HCT116 (cell line): ENCODE results near the gene IFITM1. TPM values are rescaled to one million over a fixed set of nuclear protein-coding genes. Genes with fewer than 3 reads are reported as not detected.

ENCODE experiments used
- ATAC-seq: fragments of 200-7000 bp; cut with Tn5 transposase; 2 replicates; pipeline ENCODE4 v1.9.1; 2020; ENCODE audit warnings: mild to moderate bottlenecking, moderate library complexity
- BruUV-seq: library from RNA; stranded (reverse); fragments of 400-500 nt; replicated peaks from 2 replicates; lab custom pipeline; 2021; lab: Mats Ljungman, UMichigan
- CTCF ChIA-PET: fragments of 300-600 bp; sonication (Branson Sonifier 250); formaldehyde crosslinking; loops from one replicate; lab custom pipeline; 2021; ENCODE audit warnings: antibody characterized with exemption; lab: Charles Lee
- POLR2A ChIA-PET: fragments of 300-600, 350-600 bp; sonication (Branson Sonifier 250); formaldehyde crosslinking; loops from one replicate; lab custom pipeline; 2021; ENCODE audit warnings: antibody characterized with exemption; lab: Charles Lee
- RAD21 ChIA-PET, 2 experiments: fragments of 300-600 bp; sonication (Branson Sonifier 250); formaldehyde crosslinking; loops; one replicate each; lab custom pipeline; 2023; ENCODE audit warnings: low total read pairs in 2 of 2; ENCODE audit not compliant: uncharacterized antibody in 2 of 2, unreplicated experiment in 2 of 2, low non-redundant PET in 1 of 2; lab: Charles Lee
- DNase-seq: peaks from one replicate; pipeline ENCODE4 v3.0.0-alpha.2; 2010; ENCODE audit warnings: low read depth, low spot score
- H2AFZ ChIP-seq: fragments of 200-600 bp; shearing (Covaris generic), sonication (generic); 2 replicates; pipeline ENCODE4 v1.6.1; 2017; ENCODE audit warnings: low read depth, mixed run types, mixed read lengths, antibody characterized with exemption, low read length; ENCODE audit not compliant: poor library complexity, severe bottlenecking
- H3K27ac ChIP-seq: 2 replicates; pipeline ENCODE4 v1.5.1; 2012; ENCODE audit warnings: low read depth, low read length
- H3K27me3 ChIP-seq: fragments of 200-600 bp; sonication (generic); 2 replicates; pipeline ENCODE4 v1.6.1; 2016; ENCODE audit warnings: mixed run types, low read length, mixed read lengths; ENCODE audit not compliant: insufficient read depth
- H3K36me3 ChIP-seq, 2 experiments: fragments of 200-500 bp in 1 of 2; fragments of 200-600 bp in 1 of 2; sonication (Bioruptor generic) in 1 of 2; sonication (generic) in 1 of 2; 2 replicates each; pipeline versions ENCODE4 v1.5.1 to v1.6.1; 2014 to 2016; ENCODE audit warnings: low read length in 2 of 2, inconsistent platforms in 1 of 2, mixed read lengths in 1 of 2, mixed run types in 1 of 2; ENCODE audit not compliant: insufficient read depth in 2 of 2, control insufficient read depth in 1 of 2
- H3K4me1 ChIP-seq, 2 experiments: fragments of 200-600 bp in 1 of 2; sonication (generic) in 1 of 2; 2 replicates each; pipeline versions ENCODE4 v1.5.1 to v1.6.1; 2012 to 2017; ENCODE audit warnings: low read length in 2 of 2, inconsistent platforms in 1 of 2, mild to moderate bottlenecking in 1 of 2, mixed read lengths in 1 of 2, mixed run types in 1 of 2, moderate library complexity in 1 of 2; ENCODE audit not compliant: insufficient read depth in 2 of 2, control insufficient read depth in 1 of 2
- H3K4me2 ChIP-seq: fragments of 200-600 bp; sonication (generic); 2 replicates; pipeline ENCODE4 v1.6.1; 2017; ENCODE audit warnings: mixed run types, low read length, mixed read lengths
- H3K4me3 ChIP-seq, 2 experiments: fragments of 200-600 bp in 1 of 2; sonication (generic) in 1 of 2; replicated peaks in 1 of 2; 2 replicates each; pipeline ENCODE4 v1.5.1; 2011 to 2016; ENCODE audit warnings: low read length in 2 of 2, control low read depth in 1 of 2, low read depth in 1 of 2, mild to moderate bottlenecking in 1 of 2, mixed read lengths in 1 of 2, mixed run types in 1 of 2
- H3K79me2 ChIP-seq: fragments of 200-600 bp; sonication (generic); 2 replicates; pipeline ENCODE4 v1.6.1; 2017; ENCODE audit warnings: mild to moderate bottlenecking, mixed run types, low read length, moderate library complexity, mixed read lengths; ENCODE audit not compliant: insufficient read depth
- H3K9ac ChIP-seq: fragments of 200-600 bp; sonication (generic); 2 replicates; pipeline ENCODE4 v1.6.1; 2016; ENCODE audit warnings: low read length, mixed read lengths
- H3K9me2 ChIP-seq: fragments of 200-600 bp; sonication (generic), shearing (Covaris generic); 2 replicates; pipeline ENCODE4 v1.6.1; 2017; ENCODE audit warnings: mixed run types, mild to moderate bottlenecking, moderate library complexity; ENCODE audit not compliant: insufficient read depth
- H3K9me3 ChIP-seq, 2 experiments: fragments of 200-500 bp in 1 of 2; fragments of 200-600 bp in 1 of 2; sonication (Bioruptor generic) in 1 of 2; sonication (generic) in 1 of 2; 2 replicates each; pipeline ENCODE4 v1.6.1; 2014 to 2017; ENCODE audit warnings: low read length in 2 of 2, mixed read lengths in 2 of 2, inconsistent platforms in 1 of 2, low read depth in 1 of 2, mild to moderate bottlenecking in 1 of 2, mixed run types in 1 of 2, moderate library complexity in 1 of 2; ENCODE audit not compliant: control insufficient read depth in 1 of 2, insufficient read depth in 1 of 2
- H4K20me1 ChIP-seq: fragments of 200-600 bp; sonication (generic), shearing (Covaris generic); 2 replicates; pipeline ENCODE4 v1.6.1; 2017; ENCODE audit warnings: mixed run types, mild to moderate bottlenecking, moderate library complexity; ENCODE audit not compliant: insufficient read depth
- CTCF ChIP-seq, 3 experiments: fragments of 200-600 bp in 1 of 3; sonication (generic) in 1 of 3; IDR thresholded peaks in 2 of 3; conservative IDR thresholded peaks in 1 of 3; 2 replicates each; pipeline ENCODE4 v1.5.1; 2012 to 2017; ENCODE audit warnings: low read depth in 2 of 3, low read length in 2 of 3, antibody characterized with exemption in 1 of 3, borderline replicate concordance in 1 of 3, control low read depth in 1 of 3, mild to moderate bottlenecking in 1 of 3, mixed read lengths in 1 of 3, mixed run types in 1 of 3, moderate library complexity in 1 of 3; ENCODE audit not compliant: insufficient read depth in 1 of 3
- ELF1 ChIP-seq: IDR thresholded peaks from 2 replicates; pipeline ENCODE4 v1.6.1; 2012; ENCODE audit warnings: low read depth, borderline replicate concordance
- EZH2phosphoT487 ChIP-seq: fragments of 200-600 bp; IDR thresholded peaks from 2 replicates; pipeline ENCODE4 v1.6.1; 2018; ENCODE audit warnings: antibody characterized with exemption, borderline replicate concordance
- MAX ChIP-seq: IDR thresholded peaks from 2 replicates; pipeline ENCODE4 v1.6.1; 2012
- SRF ChIP-seq: IDR thresholded peaks from 2 replicates; pipeline ENCODE4 v1.6.1; 2012; ENCODE audit warnings: low read depth
- ZNF274 ChIP-seq: fragments of 200-500 bp; sonication (Bioruptor generic); IDR thresholded peaks from 2 replicates; pipeline ENCODE4 v1.6.1; 2014; ENCODE audit warnings: mild to moderate bottlenecking, low read depth, low read length, inconsistent platforms
- intact Hi-C: fragments of 100-400 bp; cut with micrococcal nuclease; formaldehyde crosslinking; loops from 2 replicates; pipeline ENCODE4 v1.10.0; 2022
- total RNA-seq: library from RNA; stranded (reverse); gene quantifications from one replicate; pipeline ENCODE4 v1.2.1, GENCODE V29; 2021; ENCODE audit not compliant: unreplicated experiment

The IFITM1 gene
- total RNA-seq, 1 experiment from 2014 or later, result 6.1 TPM

- no peak for DNase-seq
- H2AFZ ChIP-seq, result no peak overlapping the region
- H4K20me1 ChIP-seq, result no peaks in the 10 kb centered on the region
- ChIA-PET RAD21 (no interaction called here), CTCF (interaction anchor here (1.3 kb wide), 1 partner anchor 20 kb away, joined by 3 read pairs; no protein-coding TSS in a partner anchor), POLR2A (interaction anchor here (1.4 kb wide), 1 partner anchor 11 kb away, joined by 3 read pairs; no protein-coding TSS in a partner anchor)
- no peak overlapping the region for H3K9ac ChIP-seq
- no peaks in the 10 kb centered on the region for H3K9me3 ChIP-seq
- H3K27ac ChIP-seq, result no peak overlapping the region
- H3K9me2 ChIP-seq, result no peaks in the 10 kb centered on the region
- no peak overlapping the region for H3K4me2 ChIP-seq
- H3K27me3 ChIP-seq, result no peaks in the 10 kb centered on the region
- ATAC-seq, result no peak
- no TSS peak for BruUV-seq
- H3K4me1 ChIP-seq, result no peaks in the 10 kb centered on the region
- no peaks in the 10 kb centered on the region for H3K79me2 ChIP-seq
- TF ChIP-seq CTCF (IDR thresholded peaks at IDR 0.05 in 2 of 3, conservative IDR thresholded peaks at IDR 0.05 in 1 of 3; ENCODE audit: borderline replicate concordance in 1 of 3, insufficient read depth in 1 of 3, low read depth in 2 of 3, low read length in 2 of 3) (no peak), SRF (no peak), MAX (no peak), EZH2phosphoT487 (no peak), ZNF274 (no peak), ELF1 (no peak)
- intact Hi-C loops, result no loop called here
- no peak overlapping the region for H3K4me3 ChIP-seq
- no peaks in the 10 kb centered on the region for H3K36me3 ChIP-seq
Observed at GRCh38 chr11:344836-345578, 31.2 kb downstream of the IFITM1 start.
